SU-DHL-6 (cell line): Measurements from ENCODE around the gene TBC1D22A.
A peak's percentile ranks its signal among the peaks of the same experiment; 100 is the strongest.

Experiments used
- H2AFZ ChIP-seq: fragments of 200-600 bp; sonication (generic); 2 replicates; pipeline ENCODE4 v1.6.1; 2014; ENCODE audit warnings: low read depth, mild to moderate bottlenecking, moderate library complexity, mixed read lengths, antibody characterized with exemption, low read length; ENCODE audit not compliant: severe bottlenecking
- H3F3A ChIP-seq: fragments of 200-600 bp; shearing (Covaris generic); 2 replicates; pipeline ENCODE4 v1.6.0; 2016; ENCODE audit warnings: antibody characterized with exemption, mild to moderate bottlenecking; ENCODE audit not compliant: insufficient read depth
- H3K27ac ChIP-seq: fragments of 200-600 bp; sonication (generic); 2 replicates; pipeline ENCODE4 v1.5.1; 2016; ENCODE audit warnings: low read depth, mild to moderate bottlenecking, low read length, moderate library complexity, mixed read lengths
- H3K27me3 ChIP-seq: fragments of 200-600 bp; sonication (generic), shearing (Covaris generic); 2 replicates; pipeline ENCODE4 v1.6.0; 2014; ENCODE audit warnings: mild to moderate bottlenecking, low read length
- H3K36me3 ChIP-seq: fragments of 200-600 bp; sonication (generic); 2 replicates; pipeline ENCODE4 v1.6.1; 2014; ENCODE audit warnings: mild to moderate bottlenecking, low read length, mixed read lengths
- H3K4me2 ChIP-seq: fragments of 300-600, 200-600 bp; shearing (Covaris generic), sonication (generic); 2 replicates; pipeline ENCODE4 v1.6.0; 2014; ENCODE audit warnings: low read length, low read depth, mild to moderate bottlenecking; ENCODE audit not compliant: poor library complexity, severe bottlenecking
- H3K4me3 ChIP-seq: fragments of 200-600 bp; sonication (generic); 2 replicates; pipeline ENCODE4 v1.5.1; 2014; ENCODE audit warnings: antibody characterized with exemption, low read length, mild to moderate bottlenecking, mixed read lengths; ENCODE audit not compliant: insufficient read depth, poor library complexity, severe bottlenecking
- H3K79me2 ChIP-seq: fragments of 200-600 bp; sonication (generic); 2 replicates; pipeline ENCODE4 v1.6.1; 2014; ENCODE audit warnings: mild to moderate bottlenecking, low read length, moderate library complexity; ENCODE audit not compliant: insufficient read depth
- H3K9ac ChIP-seq: fragments of 200-600 bp; sonication (generic); 2 replicates; pipeline ENCODE4 v1.7.0; 2014; ENCODE audit warnings: mild to moderate bottlenecking, low read length
- H3K9me2 ChIP-seq: fragments of 200-600 bp; sonication (generic); replicated peaks from 2 replicates; pipeline ENCODE4 v1.6.1; 2014; ENCODE audit warnings: low read length; ENCODE audit not compliant: insufficient read depth
- H3K9me3 ChIP-seq: fragments of 200-600 bp; sonication (generic); 2 replicates; pipeline ENCODE4 v1.6.1; 2014; ENCODE audit warnings: low read length, mixed read lengths; ENCODE audit not compliant: insufficient read depth
- H4K20me1 ChIP-seq: fragments of 200-600 bp; sonication (generic); 2 replicates; pipeline ENCODE4 v1.6.1; 2014; ENCODE audit warnings: low read depth, mild to moderate bottlenecking, antibody characterized with exemption, low read length, moderate library complexity, mixed read lengths
- CTCF ChIP-seq: fragments of 200-600 bp; sonication (generic); IDR thresholded peaks from one replicate; pipeline ENCODE4 v1.5.1; 2017; ENCODE audit warnings: antibody characterized with exemption, mild to moderate bottlenecking, low read length, moderate library complexity; ENCODE audit not compliant: insufficient read depth, poor library complexity, severe bottlenecking
- EZH2phosphoT487 ChIP-seq: fragments of 200-600 bp; sonication (generic), shearing (Covaris generic); conservative IDR thresholded peaks from 2 replicates; pipeline ENCODE4 v1.6.1; 2018; ENCODE audit warnings: mild to moderate bottlenecking, antibody characterized with exemption, low read length, moderate library complexity, mixed read lengths

The TBC1D22A gene

GRCh38 chr22:46762238-46763050, at the start of gene TBC1D22A:
TBC1D22A (plus strand) TSS chr22:46762650; CDS start chr22:46762787, 137 bp downstream.
- peak within 1 kb of the TSS; percentile 57 for H2AFZ ChIP-seq
- no peaks in the 10 kb centered on the region for H4K20me1 ChIP-seq
- no peak for TF ChIP-seq CTCF
- TF ChIP-seq EZH2phosphoT487, result no peak
- H3K36me3 ChIP-seq, result no peaks in the 10 kb centered on the region
- H3F3A ChIP-seq, result peaks cover 42% of the 10 kb centered on the region
- H3K9me3 ChIP-seq, result no peaks in the 10 kb centered on the region
- peak within 1 kb of the TSS; percentile 84 for H3K4me3 ChIP-seq
- no peaks in the 10 kb centered on the region for H3K27me3 ChIP-seq
- peak within 1 kb of the TSS; percentile 80 for H3K9ac ChIP-seq
- H3K9me2 ChIP-seq, result no peaks in the 10 kb centered on the region
- H3K79me2 ChIP-seq, result peaks cover 49% of the 10 kb centered on the region
- H3K27ac ChIP-seq, result peak within 1 kb of the TSS; percentile 73
- H3K4me2 ChIP-seq, result peak within 1 kb of the TSS; percentile 97

GRCh38 chr22:46714550-46714949, 47.9 kb upstream of the TBC1D22A start:
- 0 out of 2 replicates have a peak, but pooled peaks cover 4% of the 10 kb centered on the region for H3F3A ChIP-seq
- no peaks in the 10 kb centered on the region for H3K36me3 ChIP-seq
- no peaks in the 10 kb centered on the region for H4K20me1 ChIP-seq

GRCh38 chr22:46719921-46720320, 42.5 kb upstream of the TBC1D22A start:
- H3K4me2 ChIP-seq, result no peak overlapping the region
- H3K27me3 ChIP-seq, result no peaks in the 10 kb centered on the region
- no peaks in the 10 kb centered on the region for H4K20me1 ChIP-seq
- no peak for TF ChIP-seq CTCF
- TF ChIP-seq EZH2phosphoT487, result no peak
- no peaks in the 10 kb centered on the region for H3K36me3 ChIP-seq
- H3K27ac ChIP-seq, result no peak overlapping the region
- H3K79me2 ChIP-seq, result no peaks in the 10 kb centered on the region
- H3K9me3 ChIP-seq, result no peaks in the 10 kb centered on the region
- no peaks in the 10 kb centered on the region for H3K9me2 ChIP-seq
- no peak overlapping the region for H2AFZ ChIP-seq
- H3F3A ChIP-seq, result 0 out of 2 replicates have a peak, but pooled peaks cover 3% of the 10 kb centered on the region
- H3K9ac ChIP-seq, result no peak overlapping the region
- H3K4me3 ChIP-seq, result no peak overlapping the region

More at GRCh38 chr22:46714550-46714949, 47.9 kb upstream of the TBC1D22A start:
- H3K79me2 ChIP-seq, result no peaks in the 10 kb centered on the region
- H3K27ac ChIP-seq, result no peak overlapping the region
- H2AFZ ChIP-seq, result no peak overlapping the region
- H3K9me2 ChIP-seq, result no peaks in the 10 kb centered on the region
- H3K4me2 ChIP-seq, result no peak overlapping the region
- no peak overlapping the region for H3K9ac ChIP-seq
- no peaks in the 10 kb centered on the region for H3K27me3 ChIP-seq
- no peaks in the 10 kb centered on the region for H3K9me3 ChIP-seq
- TF ChIP-seq CTCF (no peak), EZH2phosphoT487 (no peak)
- no peak overlapping the region for H3K4me3 ChIP-seq
